HG03342 (cell line): ENCODE results near the gene PLEKHG4B.

Source experiments
- ATAC-seq: cut with Tn5 transposase; IDR thresholded peaks from one replicate; pipeline ENCODE4 v1.9.1; 2021; ENCODE audit warnings: mild to moderate bottlenecking, moderate library complexity; ENCODE audit not compliant: unreplicated experiment

The PLEKHG4B gene

DNA sequence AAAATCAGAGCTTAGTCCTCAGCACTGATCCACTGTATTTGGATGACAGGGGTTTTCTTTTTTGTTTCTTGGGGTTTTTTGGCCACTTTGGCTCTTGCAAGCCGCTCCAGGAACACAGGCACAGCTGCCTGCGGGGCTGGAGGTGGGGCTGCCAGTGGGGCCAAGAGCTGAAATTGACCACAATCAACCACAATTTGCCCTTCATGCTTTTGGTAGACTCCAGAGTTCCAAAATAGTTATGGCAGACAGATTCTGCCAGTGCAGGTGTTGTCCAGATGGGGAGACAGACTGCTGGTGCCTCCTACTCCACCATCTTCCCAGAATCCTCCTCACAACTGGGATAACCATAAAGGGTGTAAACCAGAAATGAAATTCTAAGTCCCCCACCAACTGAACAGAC, 36.5 kb downstream of the PLEKHG4B start:
- ATAC-seq = no peak

- no peak for ATAC-seq
Measured at GRCh38 chr5:129148-129547, 37.2 kb downstream of the PLEKHG4B start.

DNA sequence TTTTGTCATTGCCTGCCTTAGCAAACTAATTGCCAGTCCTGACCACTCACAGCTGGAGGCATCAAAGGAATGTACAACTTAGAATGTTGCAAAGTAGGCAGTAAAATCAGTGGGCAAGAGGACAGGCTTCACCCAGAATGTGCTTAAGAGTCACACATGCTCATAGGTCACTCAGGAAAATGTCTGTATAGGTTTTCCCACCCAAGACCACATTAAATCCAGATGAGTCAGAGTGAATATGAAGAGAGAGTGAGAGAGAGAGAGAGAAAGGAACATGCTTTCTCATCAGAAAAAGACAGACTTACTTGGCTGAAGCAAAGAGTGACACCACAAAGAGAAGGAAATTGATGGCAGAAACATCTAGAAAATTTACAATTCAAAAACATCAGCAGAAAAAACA, 37.9 kb downstream of the PLEKHG4B start:
- no peak for ATAC-seq

DNA sequence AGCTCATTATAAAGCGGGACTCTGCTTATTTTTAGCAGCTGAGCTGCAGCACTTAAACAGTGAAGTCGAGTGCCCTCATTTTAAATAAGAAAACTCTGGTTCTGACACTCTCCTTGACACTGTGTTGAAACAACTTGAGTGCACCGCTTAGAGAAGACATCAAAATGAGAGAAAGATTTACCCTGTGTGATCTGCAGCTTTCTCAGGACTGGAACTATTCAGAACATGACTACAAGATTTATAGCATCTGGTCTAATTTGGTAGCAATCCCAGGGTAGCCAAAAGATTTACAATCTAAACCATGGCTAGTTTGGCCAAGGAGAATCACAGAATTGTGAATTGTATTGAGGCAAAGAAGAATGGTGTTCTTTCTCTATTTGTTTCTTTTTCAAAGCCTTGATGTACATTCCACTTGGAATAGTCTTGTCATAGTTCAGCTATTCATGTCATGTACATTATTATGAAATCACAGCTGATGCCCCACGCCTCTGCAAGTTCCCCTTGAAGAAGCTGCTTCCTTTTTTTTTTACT, 38.7 kb downstream of the PLEKHG4B start:
- no peak for ATAC-seq

DNA sequence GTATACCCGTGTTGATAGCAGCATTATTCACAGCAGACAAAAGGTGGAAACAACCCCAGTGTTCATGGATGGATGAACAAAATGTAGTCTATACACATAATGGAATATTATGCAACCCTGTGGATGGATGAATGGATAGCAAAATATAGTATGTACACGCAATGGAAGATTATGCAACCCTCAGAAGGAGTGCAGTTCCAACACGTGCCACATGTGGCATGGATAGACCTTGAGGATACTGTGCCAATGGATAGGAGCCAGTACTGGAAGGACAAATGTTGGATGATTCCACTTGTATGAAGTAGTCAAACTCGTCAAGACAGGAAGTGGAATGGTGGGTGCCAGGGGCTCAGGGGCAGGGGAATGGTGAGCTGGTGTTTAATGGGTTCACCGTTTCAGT, 44.9 kb downstream of the PLEKHG4B start:
- ATAC-seq = no peak

DNA sequence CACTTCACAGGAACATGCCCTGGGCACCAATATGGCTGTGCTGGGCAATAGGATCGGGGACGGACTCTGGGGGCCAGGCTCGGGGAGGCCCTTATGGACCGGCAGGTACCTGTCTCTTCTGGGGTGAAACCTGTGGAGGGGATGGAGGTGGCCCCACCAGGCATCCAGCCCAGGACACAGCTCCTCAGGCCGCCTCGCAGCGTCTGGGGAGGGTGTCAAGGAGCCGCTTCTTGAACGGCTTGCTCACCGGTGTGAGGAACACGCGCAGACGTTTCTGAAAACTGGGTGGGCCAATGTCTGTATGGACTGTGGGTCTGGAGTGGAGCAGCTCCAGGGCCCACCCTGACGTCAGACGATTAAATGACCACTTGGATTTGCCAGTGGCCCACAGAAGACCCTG, 45.8 kb downstream of the PLEKHG4B start:
- no peak for ATAC-seq

GRCh38 chr5:138936-139335, 47.0 kb downstream of the PLEKHG4B start:
- no peak for ATAC-seq

- ATAC-seq = no peak
Measured at GRCh38 chr5:139579-140442, 47.8 kb downstream of the PLEKHG4B start.

DNA sequence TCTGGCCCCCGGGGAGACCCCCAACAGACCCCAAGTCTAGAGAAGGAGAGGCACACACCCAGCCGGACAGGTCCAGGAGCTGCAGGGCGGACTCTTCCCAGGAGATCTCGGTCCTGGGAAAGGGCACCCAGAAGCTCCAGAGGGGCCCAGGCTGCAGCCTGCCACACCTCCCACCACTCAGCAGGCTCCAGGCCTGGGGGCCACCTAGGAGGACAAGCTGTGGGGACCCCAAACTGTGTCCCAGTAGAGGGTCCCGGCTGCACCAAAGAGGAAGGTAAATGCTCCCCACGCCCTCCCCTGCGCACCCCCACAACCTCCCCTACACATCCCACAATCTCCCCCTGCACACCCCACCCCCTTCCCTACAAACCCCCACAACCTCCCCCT, 48.5 kb downstream of the PLEKHG4B start:
- ATAC-seq = no peak

DNA sequence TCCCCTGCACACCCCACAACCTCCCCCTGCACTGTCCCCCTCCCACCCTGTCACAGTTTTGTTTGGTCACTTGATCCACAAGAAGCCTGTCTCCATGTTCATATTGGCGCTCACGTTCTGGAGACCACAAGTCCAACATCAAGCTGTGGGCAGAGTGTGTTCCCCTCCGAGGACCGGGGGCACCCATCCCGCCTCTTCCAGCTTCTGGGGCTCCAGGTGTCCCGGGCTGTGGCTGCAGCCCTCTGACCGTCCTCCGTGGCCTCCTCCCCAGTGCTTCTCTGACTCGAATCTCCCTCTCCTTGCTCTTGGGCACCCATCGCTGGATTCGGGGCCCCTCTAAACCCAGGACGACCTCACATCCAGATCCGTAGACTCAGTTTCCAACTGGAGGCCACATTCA, 49.2 kb downstream of the PLEKHG4B start:
- ATAC-seq = no peak

DNA sequence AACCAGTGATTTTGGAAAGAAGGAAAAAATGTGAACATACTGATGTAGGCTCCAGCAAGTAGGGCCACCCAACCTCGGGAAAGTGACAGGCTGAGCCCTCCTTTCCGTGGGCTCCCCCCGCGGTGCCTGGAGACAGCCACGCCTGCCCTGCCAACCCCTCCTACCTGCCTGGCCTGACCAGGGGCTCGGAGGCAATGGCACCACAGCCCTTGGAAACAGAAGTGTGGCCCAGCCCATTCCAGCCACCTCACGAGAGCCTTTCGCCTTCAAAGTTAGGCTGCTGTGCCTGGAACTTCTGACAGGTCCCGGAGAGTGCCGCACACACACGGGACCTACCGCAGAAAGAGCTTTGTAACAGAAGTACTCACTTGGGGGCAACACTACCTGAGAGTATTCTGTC, 49.8 kb downstream of the PLEKHG4B start:
- no peak for ATAC-seq

DNA sequence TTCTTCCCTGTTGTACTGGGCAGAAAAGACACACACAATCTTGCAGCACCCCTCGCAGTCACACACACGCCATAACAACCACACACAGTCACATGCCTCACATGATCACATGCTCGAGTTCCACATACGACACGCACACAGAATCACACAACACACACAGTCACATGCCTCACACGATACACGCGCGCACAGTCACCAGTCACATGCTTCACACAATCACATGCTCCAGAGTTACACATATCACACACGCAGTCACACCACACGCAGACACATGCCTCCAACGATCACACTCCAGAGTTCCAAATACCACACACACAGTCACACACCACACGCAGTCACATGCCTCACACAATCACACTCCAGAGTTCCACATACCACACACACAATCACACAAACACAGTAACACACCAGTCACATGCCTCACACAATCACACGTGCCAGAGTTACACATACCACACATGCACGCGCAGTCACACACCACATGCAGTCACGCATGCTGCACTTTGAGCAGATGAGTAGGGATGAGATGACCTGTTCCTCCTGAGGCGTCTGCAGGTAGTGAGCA, 50.4 kb downstream of the PLEKHG4B start:
- no peak for ATAC-seq

- no peak for ATAC-seq
Measured at GRCh38 chr5:143041-143440, 51.1 kb downstream of the PLEKHG4B start.

GRCh38 chr5:144941-145340, 53.0 kb downstream of the PLEKHG4B start:
- no peak for ATAC-seq

DNA sequence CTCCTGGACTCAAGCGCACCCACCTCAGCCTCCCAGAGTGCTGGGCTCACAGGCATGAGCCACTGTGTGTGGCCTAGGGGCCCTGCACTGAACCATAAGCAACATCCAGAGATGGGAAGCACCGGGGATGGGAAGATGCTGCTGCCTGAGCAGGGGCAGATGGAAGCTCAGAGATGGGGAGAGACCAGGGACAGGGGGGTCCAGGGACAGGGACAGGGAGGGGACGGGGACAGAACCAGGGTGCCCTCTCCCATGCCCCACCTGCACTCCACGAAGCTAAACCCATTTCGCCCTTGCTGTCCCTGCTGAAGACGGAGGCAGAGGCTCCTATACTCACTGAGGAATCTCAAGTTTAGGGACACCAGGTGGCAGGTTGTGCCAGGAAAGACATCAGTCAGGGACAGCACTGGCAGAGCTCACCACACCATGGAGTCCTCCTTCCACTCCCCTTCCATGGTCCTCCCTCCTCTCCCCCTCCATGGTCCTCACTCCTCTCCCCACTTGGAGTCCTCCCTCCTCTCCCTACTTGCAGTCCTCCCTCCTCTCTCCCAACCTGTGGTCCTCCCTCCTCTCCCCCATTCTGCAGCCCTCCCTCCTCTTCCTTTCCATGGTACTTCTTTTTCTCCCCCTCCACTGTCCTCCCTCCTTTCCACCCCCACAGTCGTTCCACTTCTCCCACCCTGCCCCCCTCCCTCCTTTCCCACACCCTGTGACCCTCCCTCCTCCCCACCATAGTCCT, 53.8 kb downstream of the PLEKHG4B start:
- ATAC-seq = no peak

GRCh38 chr5:147751-148150, 55.8 kb downstream of the PLEKHG4B start:
- ATAC-seq = no peak

DNA sequence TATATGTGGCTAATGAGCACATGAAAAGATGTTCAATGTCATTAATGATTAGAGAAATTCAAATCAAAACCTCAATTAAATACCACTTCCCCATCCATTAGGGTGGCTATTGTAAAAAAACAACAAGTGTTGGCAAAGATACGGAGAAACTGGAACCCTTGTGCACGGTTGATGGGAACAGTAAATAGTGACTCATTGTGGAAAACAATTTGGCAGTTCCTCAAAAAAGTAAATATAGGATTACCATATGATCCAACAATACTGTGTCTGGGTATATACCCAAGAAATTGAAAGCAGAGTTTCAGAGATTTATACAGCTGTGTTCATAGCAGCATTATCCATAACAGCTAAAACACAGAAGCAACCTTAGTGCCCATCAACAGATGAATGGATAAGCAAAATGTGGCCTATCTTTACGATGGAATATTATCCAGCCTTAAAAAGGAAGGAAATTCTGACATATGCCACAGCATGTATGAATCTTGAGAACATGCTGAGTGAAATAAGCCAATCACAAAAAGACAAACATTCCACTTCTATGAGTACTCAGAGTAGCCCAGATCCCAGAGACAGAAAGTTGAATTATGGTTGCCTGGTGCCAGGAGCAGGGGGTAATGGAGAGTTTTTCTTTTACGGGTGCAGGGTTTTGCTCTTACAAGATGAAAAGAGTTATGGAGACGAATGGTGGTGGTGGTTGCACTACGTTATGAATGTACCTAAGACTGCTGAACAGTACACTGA, 57.9 kb downstream of the PLEKHG4B start:
- no peak for ATAC-seq

GRCh38 chr5:150746-151145, 58.8 kb downstream of the PLEKHG4B start:
- no peak for ATAC-seq

DNA sequence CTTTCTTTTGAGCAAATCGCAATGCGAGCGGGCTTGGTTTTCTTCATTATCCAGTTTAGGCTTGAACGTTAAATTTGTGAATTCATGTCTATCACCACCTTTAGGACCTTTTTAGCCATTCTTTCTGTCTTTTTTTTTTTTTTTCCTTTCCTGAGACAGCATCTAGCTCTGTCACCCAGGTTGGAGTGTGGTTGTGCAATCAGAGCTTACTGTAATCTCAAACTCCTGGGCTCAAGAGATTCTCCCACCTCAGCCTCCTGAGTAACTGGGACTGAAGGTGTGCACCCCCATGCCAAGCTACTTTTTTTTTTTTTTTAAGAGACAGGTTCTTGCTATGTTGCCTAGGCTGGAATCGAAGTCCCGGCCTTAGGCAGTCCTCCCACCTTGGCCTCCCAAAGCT, 60.1 kb downstream of the PLEKHG4B start:
- no peak for ATAC-seq

DNA sequence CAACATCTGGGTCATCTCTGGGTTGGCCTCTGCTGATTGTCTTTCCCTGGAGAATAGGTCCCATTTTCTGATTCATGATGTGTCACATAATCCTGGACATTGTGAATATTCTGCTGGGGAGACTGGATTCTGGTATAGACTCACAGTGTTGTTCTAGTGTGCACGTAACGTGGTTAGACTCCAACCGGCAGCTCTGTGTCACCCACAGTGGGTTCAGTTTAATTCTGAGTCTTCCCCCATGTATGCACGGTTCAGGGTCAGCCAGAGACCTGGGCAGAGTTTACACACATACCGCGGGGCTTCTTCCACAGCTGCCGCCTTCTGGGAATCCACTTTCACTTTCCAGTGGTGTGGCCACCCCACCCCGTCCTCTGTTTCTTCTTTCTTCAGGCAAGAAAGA, 61.3 kb downstream of the PLEKHG4B start:
- no peak for ATAC-seq

GRCh38 chr5:154236-154635, 62.3 kb downstream of the PLEKHG4B start:
- no peak for ATAC-seq
